Measurements from ENCODE around the gene KRT1.

- TF ChIP-seq ZNF274 (IDR thresholded peaks at IDR 0.05; ENCODE audit: low read depth, low read length) (no peak), YY1 (IDR thresholded peaks at IDR 0.05; ENCODE audit: insufficient read depth, insufficient read length) (no peak), SUZ12 (IDR thresholded peaks at IDR 0.05; ENCODE audit: extremely low read depth, insufficient read depth, insufficient read length) (no peak)
Measured at GRCh38 chr12:52657250-52657902, 22.8 kb downstream of the KRT1 start.
